HCT116 (cell line): ENCODE results near the gene KLHL3. TPM values are rescaled to one million over a fixed set of nuclear protein-coding genes. Genes with fewer than 3 reads are reported as not detected.

ENCODE experiments used
- ATAC-seq: fragments of 200-7000 bp; cut with Tn5 transposase; 2 replicates; pipeline ENCODE4 v1.9.1; 2020; ENCODE audit warnings: mild to moderate bottlenecking, moderate library complexity
- BruUV-seq: library from RNA; stranded (reverse); fragments of 400-500 nt; replicated peaks from 2 replicates; lab custom pipeline; 2021; lab: Mats Ljungman, UMichigan
- CTCF ChIA-PET: fragments of 300-600 bp; sonication (Branson Sonifier 250); formaldehyde crosslinking; loops from one replicate; lab custom pipeline; 2021; ENCODE audit warnings: antibody characterized with exemption; lab: Charles Lee
- POLR2A ChIA-PET: fragments of 300-600, 350-600 bp; sonication (Branson Sonifier 250); formaldehyde crosslinking; loops from one replicate; lab custom pipeline; 2021; ENCODE audit warnings: antibody characterized with exemption; lab: Charles Lee
- RAD21 ChIA-PET, 2 experiments: fragments of 300-600 bp; sonication (Branson Sonifier 250); formaldehyde crosslinking; loops; one replicate each; lab custom pipeline; 2023; ENCODE audit warnings: low total read pairs in 2 of 2; ENCODE audit not compliant: uncharacterized antibody in 2 of 2, unreplicated experiment in 2 of 2, low non-redundant PET in 1 of 2; lab: Charles Lee
- DNase-seq: peaks from one replicate; pipeline ENCODE4 v3.0.0-alpha.2; 2010; ENCODE audit warnings: low read depth, low spot score
- H2AFZ ChIP-seq: fragments of 200-600 bp; shearing (Covaris generic), sonication (generic); 2 replicates; pipeline ENCODE4 v1.6.1; 2017; ENCODE audit warnings: low read depth, mixed run types, mixed read lengths, antibody characterized with exemption, low read length; ENCODE audit not compliant: poor library complexity, severe bottlenecking
- H3K27ac ChIP-seq: 2 replicates; pipeline ENCODE4 v1.5.1; 2012; ENCODE audit warnings: low read depth, low read length
- H3K27me3 ChIP-seq: fragments of 200-600 bp; sonication (generic); 2 replicates; pipeline ENCODE4 v1.6.1; 2016; ENCODE audit warnings: mixed run types, low read length, mixed read lengths; ENCODE audit not compliant: insufficient read depth
- H3K36me3 ChIP-seq, 2 experiments: fragments of 200-500 bp in 1 of 2; fragments of 200-600 bp in 1 of 2; sonication (Bioruptor generic) in 1 of 2; sonication (generic) in 1 of 2; 2 replicates each; pipeline versions ENCODE4 v1.5.1 to v1.6.1; 2014 to 2016; ENCODE audit warnings: low read length in 2 of 2, inconsistent platforms in 1 of 2, mixed read lengths in 1 of 2, mixed run types in 1 of 2; ENCODE audit not compliant: insufficient read depth in 2 of 2, control insufficient read depth in 1 of 2
- H3K4me1 ChIP-seq, 2 experiments: fragments of 200-600 bp in 1 of 2; sonication (generic) in 1 of 2; 2 replicates each; pipeline versions ENCODE4 v1.5.1 to v1.6.1; 2012 to 2017; ENCODE audit warnings: low read length in 2 of 2, inconsistent platforms in 1 of 2, mild to moderate bottlenecking in 1 of 2, mixed read lengths in 1 of 2, mixed run types in 1 of 2, moderate library complexity in 1 of 2; ENCODE audit not compliant: insufficient read depth in 2 of 2, control insufficient read depth in 1 of 2
- H3K4me2 ChIP-seq: fragments of 200-600 bp; sonication (generic); 2 replicates; pipeline ENCODE4 v1.6.1; 2017; ENCODE audit warnings: mixed run types, low read length, mixed read lengths
- H3K4me3 ChIP-seq, 2 experiments: fragments of 200-600 bp in 1 of 2; sonication (generic) in 1 of 2; replicated peaks in 1 of 2; 2 replicates each; pipeline ENCODE4 v1.5.1; 2011 to 2016; ENCODE audit warnings: low read length in 2 of 2, control low read depth in 1 of 2, low read depth in 1 of 2, mild to moderate bottlenecking in 1 of 2, mixed read lengths in 1 of 2, mixed run types in 1 of 2
- H3K79me2 ChIP-seq: fragments of 200-600 bp; sonication (generic); 2 replicates; pipeline ENCODE4 v1.6.1; 2017; ENCODE audit warnings: mild to moderate bottlenecking, mixed run types, low read length, moderate library complexity, mixed read lengths; ENCODE audit not compliant: insufficient read depth
- H3K9ac ChIP-seq: fragments of 200-600 bp; sonication (generic); 2 replicates; pipeline ENCODE4 v1.6.1; 2016; ENCODE audit warnings: low read length, mixed read lengths
- H3K9me2 ChIP-seq: fragments of 200-600 bp; sonication (generic), shearing (Covaris generic); 2 replicates; pipeline ENCODE4 v1.6.1; 2017; ENCODE audit warnings: mixed run types, mild to moderate bottlenecking, moderate library complexity; ENCODE audit not compliant: insufficient read depth
- H3K9me3 ChIP-seq, 2 experiments: fragments of 200-500 bp in 1 of 2; fragments of 200-600 bp in 1 of 2; sonication (Bioruptor generic) in 1 of 2; sonication (generic) in 1 of 2; 2 replicates each; pipeline ENCODE4 v1.6.1; 2014 to 2017; ENCODE audit warnings: low read length in 2 of 2, mixed read lengths in 2 of 2, inconsistent platforms in 1 of 2, low read depth in 1 of 2, mild to moderate bottlenecking in 1 of 2, mixed run types in 1 of 2, moderate library complexity in 1 of 2; ENCODE audit not compliant: control insufficient read depth in 1 of 2, insufficient read depth in 1 of 2
- H4K20me1 ChIP-seq: fragments of 200-600 bp; sonication (generic), shearing (Covaris generic); 2 replicates; pipeline ENCODE4 v1.6.1; 2017; ENCODE audit warnings: mixed run types, mild to moderate bottlenecking, moderate library complexity; ENCODE audit not compliant: insufficient read depth
- ATF3 ChIP-seq: IDR thresholded peaks from 2 replicates; pipeline ENCODE4 v1.6.1; 2012
- CBX3 ChIP-seq: IDR thresholded peaks from 2 replicates; pipeline ENCODE4 v1.6.1; 2012; ENCODE audit warnings: low read depth
- EGR1 ChIP-seq: IDR thresholded peaks from 2 replicates; pipeline ENCODE4 v1.6.1; 2012; ENCODE audit warnings: low read depth
- ELF1 ChIP-seq: IDR thresholded peaks from 2 replicates; pipeline ENCODE4 v1.6.1; 2012; ENCODE audit warnings: low read depth, borderline replicate concordance
- EZH2 ChIP-seq: fragments of 200-600 bp; sonication (generic); IDR thresholded peaks from 2 replicates; pipeline ENCODE4 v1.6.1; 2017; ENCODE audit warnings: antibody characterized with exemption, mixed run types
- EZH2phosphoT487 ChIP-seq: fragments of 200-600 bp; IDR thresholded peaks from 2 replicates; pipeline ENCODE4 v1.6.1; 2018; ENCODE audit warnings: antibody characterized with exemption, borderline replicate concordance
- FOSL1 ChIP-seq: IDR thresholded peaks from 2 replicates; pipeline ENCODE4 v1.6.1; 2012; ENCODE audit warnings: low read depth
- JUND ChIP-seq: IDR thresholded peaks from 2 replicates; pipeline ENCODE4 v1.6.1; 2012
- MAX ChIP-seq: IDR thresholded peaks from 2 replicates; pipeline ENCODE4 v1.6.1; 2012
- RAD21 ChIP-seq: IDR thresholded peaks from 2 replicates; pipeline ENCODE4 v1.6.1; 2012; ENCODE audit warnings: low read depth, mild to moderate bottlenecking
- SP1 ChIP-seq: IDR thresholded peaks from 2 replicates; pipeline ENCODE4 v1.6.1; 2012; ENCODE audit warnings: low read depth
- SRF ChIP-seq: IDR thresholded peaks from 2 replicates; pipeline ENCODE4 v1.6.1; 2012; ENCODE audit warnings: low read depth
- TCF7L2 ChIP-seq: IDR thresholded peaks from 2 replicates; pipeline ENCODE4 v1.7.0; 2011; ENCODE audit warnings: borderline replicate concordance, inconsistent platforms; ENCODE audit not compliant: insufficient read depth, insufficient read length; ENCODE audit errors: extremely low read depth
- YY1 ChIP-seq: IDR thresholded peaks from 2 replicates; pipeline ENCODE4 v1.6.1; 2011; ENCODE audit warnings: low read length, low read depth, moderate library complexity, mild to moderate bottlenecking; ENCODE audit not compliant: insufficient replicate concordance; ENCODE audit errors: extremely low read depth
- ZBTB33 ChIP-seq: IDR thresholded peaks from 2 replicates; pipeline ENCODE4 v1.6.1; 2011; ENCODE audit warnings: mild to moderate bottlenecking, low read length, moderate library complexity; ENCODE audit not compliant: insufficient replicate concordance; ENCODE audit errors: extremely low read depth
- ZFX ChIP-seq: fragments of 450-650 bp; IDR thresholded peaks from 2 replicates; pipeline ENCODE4 v1.6.1; 2017
- ZNF274 ChIP-seq: fragments of 200-500 bp; sonication (Bioruptor generic); IDR thresholded peaks from 2 replicates; pipeline ENCODE4 v1.6.1; 2014; ENCODE audit warnings: mild to moderate bottlenecking, low read depth, low read length, inconsistent platforms
- intact Hi-C: fragments of 100-400 bp; cut with micrococcal nuclease; formaldehyde crosslinking; loops from 2 replicates; pipeline ENCODE4 v1.10.0; 2022
- total RNA-seq: library from RNA; stranded (reverse); gene quantifications from one replicate; pipeline ENCODE4 v1.2.1, GENCODE V29; 2021; ENCODE audit not compliant: unreplicated experiment

The KLHL3 gene
- total RNA-seq, 1 experiment from 2014 or later, result not detected

GRCh38 chr5:137715456-137715855 is 20.4 kb downstream of the KLHL3 start:
- no peaks in the 10 kb centered on the region for H3K9me2 ChIP-seq
- no peak overlapping the region for H3K4me2 ChIP-seq
- H3K27ac ChIP-seq, result no peak overlapping the region
- H3K4me1 ChIP-seq, result no peaks in the 10 kb centered on the region
- no peak overlapping the region for H3K4me3 ChIP-seq
- H4K20me1 ChIP-seq, result no peaks in the 10 kb centered on the region
- no peaks in the 10 kb centered on the region for H3K27me3 ChIP-seq
- ATAC-seq (no peak), DNase-seq (no peak)
- intact Hi-C loops, result no loop called here
- ChIA-PET RAD21 (no interaction called here), POLR2A (no interaction called here), CTCF (interaction anchor here (0.9 kb wide), 1 partner anchor 55 kb away, joined by 3 read pairs; no protein-coding TSS in a partner anchor)
- H3K79me2 ChIP-seq, result no peaks in the 10 kb centered on the region
- no peak overlapping the region for H2AFZ ChIP-seq
- H3K9ac ChIP-seq, result no peak overlapping the region
- no TSS peak for BruUV-seq
- H3K36me3 ChIP-seq, result no peaks in the 10 kb centered on the region
- no peaks in the 10 kb centered on the region for H3K9me3 ChIP-seq
- TF ChIP-seq CBX3, result no peak
- TF ChIP-seq TCF7L2, result no peak
- no peak for TF ChIP-seq SP1
- no peak for TF ChIP-seq EZH2phosphoT487
- TF ChIP-seq JUND, result no peak
- TF ChIP-seq SRF, result no peak
- TF ChIP-seq ZFX, result no peak
- TF ChIP-seq, all 23 proteins: peak for 0

GRCh38 chr5:137714946-137715345 is 20.9 kb downstream of the KLHL3 start:
- DNase-seq (no peak), ATAC-seq (no peak)
- POLR2A ChIA-PET, result no interaction called here
- no peaks in the 10 kb centered on the region for H3K27me3 ChIP-seq
- no peaks in the 10 kb centered on the region for H3K36me3 ChIP-seq
- H3K4me1 ChIP-seq, result no peaks in the 10 kb centered on the region
- H2AFZ ChIP-seq, result no peak overlapping the region
- H4K20me1 ChIP-seq, result no peaks in the 10 kb centered on the region
- TF ChIP-seq EZH2, result no peak
- TF ChIP-seq EGR1, result no peak
- TF ChIP-seq RAD21, result no peak
- no peak for TF ChIP-seq SRF
- TF ChIP-seq YY1, result no peak
- no peak for TF ChIP-seq ELF1
- TF ChIP-seq ZNF274, result no peak
- TF ChIP-seq FOSL1, result no peak
- TF ChIP-seq ZBTB33, result no peak
- TF ChIP-seq MAX, result no peak
- no peak for TF ChIP-seq JUND
- TF ChIP-seq ATF3, result no peak
- no peak for TF ChIP-seq EZH2phosphoT487
- TF ChIP-seq, all 23 proteins: peak for 0
- Histone ChIP-seq H3K79me2 (no peaks in the 10 kb centered on the region), H3K9me3 (no peaks in the 10 kb centered on the region), H3K27ac (no peak overlapping the region), H3K4me2 (no peak overlapping the region), H3K9ac (no peak overlapping the region), H3K9me2 (no peaks in the 10 kb centered on the region), H3K4me3 (no peak overlapping the region)
- intact Hi-C loops, result no loop called here
- CTCF ChIA-PET, result interaction anchor here (0.9 kb wide), 1 partner anchor 54 kb away, joined by 3 read pairs; no protein-coding TSS in a partner anchor
- RAD21 ChIA-PET, result no interaction called here
- BruUV-seq, result no TSS peak
